Epithelial cell of esophagus (primary cell): Measurements from ENCODE around the gene DNAH17.

Source experiments
- DNase-seq: peaks from one replicate; pipeline ENCODE4 v3.0.0; 2010; ENCODE audit warnings: low read depth
- H3K4me3 ChIP-seq: 2 replicates; pipeline ENCODE4 v1.5.1; 2011; ENCODE audit warnings: mild to moderate bottlenecking, low read length, control low read depth
- TF ChIP-seq, protein P1 (sequence below): IDR thresholded peaks from 2 replicates; pipeline ENCODE4 v1.5.1; 2011; ENCODE audit warnings: low read depth, mild to moderate bottlenecking, low read length, control low read depth, inconsistent platforms; ENCODE audit not compliant: insufficient read depth; ENCODE audit errors: missing control alignments

Gene DNAH17

DNA sequence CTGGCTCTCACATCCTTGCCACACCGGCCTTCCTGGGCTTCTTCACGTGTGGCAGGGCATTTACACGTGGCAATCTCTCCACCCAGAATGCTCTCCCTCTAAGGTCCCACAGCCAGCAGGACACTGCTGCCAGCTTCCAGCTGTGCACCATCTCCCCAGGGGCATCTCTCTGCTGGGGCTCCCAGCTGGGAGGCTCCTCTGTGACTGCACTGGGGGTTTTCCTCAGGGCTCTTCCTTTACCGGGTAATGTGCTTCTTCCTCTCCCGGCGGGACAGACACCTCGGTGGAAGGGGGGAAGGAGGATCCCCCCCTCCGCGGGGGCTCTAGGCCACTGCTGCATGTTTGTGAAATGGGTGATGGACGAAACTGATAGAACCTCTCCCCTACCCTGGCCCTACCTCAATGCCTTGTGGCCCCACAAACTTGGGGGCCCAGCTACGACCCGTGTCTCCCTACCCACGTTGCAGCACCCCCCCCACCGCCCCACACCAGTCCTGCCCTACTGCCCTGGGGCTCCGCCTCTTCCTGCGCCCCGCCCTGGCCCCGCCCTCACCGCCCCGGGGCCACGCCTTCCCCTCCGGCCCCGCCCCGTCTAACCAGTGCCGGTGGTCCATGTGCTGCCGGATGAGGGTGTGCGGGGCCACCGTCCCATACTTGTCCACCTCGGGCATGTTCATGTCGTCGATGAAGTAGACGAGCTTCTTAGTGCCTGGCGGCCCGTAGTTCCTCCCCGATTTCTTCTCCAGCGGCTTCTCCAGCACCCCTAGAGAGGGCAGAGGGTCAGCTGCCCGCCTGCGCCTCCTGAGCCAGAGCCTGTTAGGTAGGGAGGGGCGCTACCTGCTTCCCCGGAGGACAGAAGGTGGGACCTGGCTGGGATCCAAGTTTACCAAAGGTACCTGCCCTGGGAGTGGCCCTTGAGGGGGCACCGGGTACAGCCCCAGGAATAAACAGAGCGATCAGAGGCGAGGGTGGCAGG is 92.6 kb downstream of the DNAH17 start:
- DNase-seq: no peak
- H3K4me3 ChIP-seq: no peak overlapping the region
- TF ChIP-seq, protein P1, sequence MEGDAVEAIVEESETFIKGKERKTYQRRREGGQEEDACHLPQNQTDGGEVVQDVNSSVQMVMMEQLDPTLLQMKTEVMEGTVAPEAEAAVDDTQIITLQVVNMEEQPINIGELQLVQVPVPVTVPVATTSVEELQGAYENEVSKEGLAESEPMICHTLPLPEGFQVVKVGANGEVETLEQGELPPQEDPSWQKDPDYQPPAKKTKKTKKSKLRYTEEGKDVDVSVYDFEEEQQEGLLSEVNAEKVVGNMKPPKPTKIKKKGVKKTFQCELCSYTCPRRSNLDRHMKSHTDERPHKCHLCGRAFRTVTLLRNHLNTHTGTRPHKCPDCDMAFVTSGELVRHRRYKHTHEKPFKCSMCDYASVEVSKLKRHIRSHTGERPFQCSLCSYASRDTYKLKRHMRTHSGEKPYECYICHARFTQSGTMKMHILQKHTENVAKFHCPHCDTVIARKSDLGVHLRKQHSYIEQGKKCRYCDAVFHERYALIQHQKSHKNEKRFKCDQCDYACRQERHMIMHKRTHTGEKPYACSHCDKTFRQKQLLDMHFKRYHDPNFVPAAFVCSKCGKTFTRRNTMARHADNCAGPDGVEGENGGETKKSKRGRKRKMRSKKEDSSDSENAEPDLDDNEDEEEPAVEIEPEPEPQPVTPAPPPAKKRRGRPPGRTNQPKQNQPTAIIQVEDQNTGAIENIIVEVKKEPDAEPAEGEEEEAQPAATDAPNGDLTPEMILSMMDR: no peak

DNA sequence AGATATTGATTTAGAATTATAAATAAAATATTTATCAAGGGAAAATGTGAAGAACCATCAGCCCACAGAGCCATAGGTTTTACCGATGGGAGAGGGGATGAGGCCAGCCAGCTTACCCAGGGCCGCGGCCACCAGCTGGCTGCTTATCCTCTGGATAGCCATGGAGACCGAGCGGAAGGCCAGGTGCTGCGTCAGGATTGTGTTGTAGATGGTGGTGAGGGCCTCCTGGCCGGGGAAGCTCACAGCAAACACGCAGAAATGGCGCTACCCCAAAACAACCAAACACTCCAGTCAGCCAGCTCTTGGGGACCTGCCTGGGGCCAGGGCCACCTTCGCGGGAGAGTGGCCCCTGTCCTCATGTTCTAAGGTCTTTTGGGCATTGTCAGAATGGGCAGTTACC is 97.8 kb downstream of the DNAH17 start:
- TF ChIP-seq, protein P1: no peak
- no peak overlapping the region for H3K4me3 ChIP-seq
- DNase-seq: no peak

DNA sequence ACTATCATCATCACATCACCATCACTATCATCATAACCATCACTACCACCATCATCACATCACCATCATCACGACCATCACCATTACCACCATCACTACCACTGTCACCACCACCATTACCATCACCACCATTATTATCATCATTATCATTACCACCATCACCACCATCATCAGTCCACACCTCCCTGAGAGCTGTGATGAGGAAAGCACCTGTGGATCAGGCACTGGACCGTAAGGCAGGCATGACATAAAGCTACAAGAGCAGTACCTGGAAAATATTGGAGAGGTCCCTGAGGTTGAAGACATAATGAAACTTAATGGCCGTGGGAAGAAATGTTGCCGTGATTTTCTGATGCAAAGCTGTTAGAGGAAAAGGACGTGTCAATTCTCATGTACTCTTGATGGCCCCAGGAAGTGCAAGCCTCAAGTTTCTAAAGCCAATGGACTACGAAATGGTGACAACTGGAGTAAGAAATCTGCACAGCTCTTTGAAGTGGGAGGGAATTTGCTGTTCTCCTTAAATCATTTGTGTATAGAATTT is 98.4 kb downstream of the DNAH17 start:
- DNase-seq: no peak
- TF ChIP-seq, protein P1: no peak
- H3K4me3 ChIP-seq: no peak overlapping the region

DNA sequence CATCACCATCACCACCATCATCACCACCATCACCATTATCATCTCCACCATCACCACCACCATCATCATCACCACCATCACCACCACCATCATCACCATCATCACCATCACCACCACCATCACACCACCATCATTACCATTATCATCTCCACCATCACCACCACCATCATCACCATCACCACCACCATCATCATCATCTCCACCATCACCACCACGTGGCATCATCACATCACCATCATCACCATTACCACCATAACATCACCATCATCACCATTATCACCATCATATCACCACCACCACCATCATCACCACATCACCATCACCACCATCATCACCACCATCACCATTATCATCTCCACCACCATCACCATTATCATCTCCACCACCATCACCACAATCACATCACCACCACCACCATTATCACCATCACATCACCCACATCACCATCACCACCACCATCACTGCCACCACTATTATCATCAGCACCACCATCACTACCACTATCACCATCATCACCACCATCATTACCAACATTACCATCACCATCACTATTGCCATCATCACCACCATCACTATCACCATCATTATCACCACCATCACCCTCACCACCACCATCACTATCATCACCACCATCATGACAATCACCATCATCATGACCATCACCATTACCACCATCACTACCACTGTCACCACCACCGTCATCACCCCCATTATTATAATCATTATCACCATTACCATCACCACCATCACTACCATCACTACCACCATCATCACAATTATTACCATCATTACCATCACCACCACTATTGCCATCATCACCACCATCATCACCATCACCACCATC is 99.1 kb downstream of the DNAH17 start:
- TF ChIP-seq, protein P1: no peak
- no peak overlapping the region for H3K4me3 ChIP-seq
- no peak for DNase-seq

DNA sequence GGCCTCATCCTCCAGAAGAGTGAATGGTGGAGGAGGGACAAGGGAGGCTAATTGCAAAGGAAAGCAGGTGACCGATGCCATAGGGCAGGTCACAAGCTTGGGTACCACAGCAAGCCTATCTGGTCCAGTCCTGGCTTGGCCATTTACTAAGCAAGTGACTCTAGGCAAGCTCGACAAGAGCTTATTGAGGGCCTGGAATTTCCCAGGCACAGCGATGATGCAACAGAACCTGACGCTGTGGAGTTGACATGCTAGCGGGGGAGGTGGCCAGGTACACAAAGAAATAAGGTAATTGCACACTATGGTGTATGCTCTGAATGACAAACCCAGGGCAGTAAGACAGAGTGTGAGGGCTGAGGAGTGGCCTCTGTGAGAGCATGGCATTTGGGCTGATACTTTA is 100.2 kb downstream of the DNAH17 start:
- DNase-seq: peak; percentile 85
- TF ChIP-seq, protein P1: no peak
- no peak overlapping the region for H3K4me3 ChIP-seq

DNA sequence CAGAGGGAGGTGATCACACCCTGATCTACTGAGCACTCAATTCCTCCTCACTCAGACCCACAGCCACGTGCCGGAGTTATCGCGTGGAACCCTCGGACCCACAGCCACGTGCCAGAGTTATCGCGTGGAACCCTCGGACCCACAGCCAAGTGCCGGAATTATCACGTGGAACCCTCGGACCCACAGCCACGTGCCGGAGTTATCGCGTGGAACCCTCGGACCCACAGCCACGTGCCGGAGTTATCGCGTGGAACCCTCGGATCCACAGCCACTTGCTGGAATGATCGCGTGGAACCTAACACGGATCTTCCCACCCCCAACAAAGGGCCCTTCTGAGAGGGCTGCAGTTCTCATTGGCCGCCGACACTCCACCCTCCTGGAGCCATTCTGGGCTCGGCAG is 101.0 kb downstream of the DNAH17 start:
- no peak for DNase-seq
- no peak overlapping the region for H3K4me3 ChIP-seq
- TF ChIP-seq, protein P1: no peak
